ENCODE results near the gene CTRB2.

DNA sequence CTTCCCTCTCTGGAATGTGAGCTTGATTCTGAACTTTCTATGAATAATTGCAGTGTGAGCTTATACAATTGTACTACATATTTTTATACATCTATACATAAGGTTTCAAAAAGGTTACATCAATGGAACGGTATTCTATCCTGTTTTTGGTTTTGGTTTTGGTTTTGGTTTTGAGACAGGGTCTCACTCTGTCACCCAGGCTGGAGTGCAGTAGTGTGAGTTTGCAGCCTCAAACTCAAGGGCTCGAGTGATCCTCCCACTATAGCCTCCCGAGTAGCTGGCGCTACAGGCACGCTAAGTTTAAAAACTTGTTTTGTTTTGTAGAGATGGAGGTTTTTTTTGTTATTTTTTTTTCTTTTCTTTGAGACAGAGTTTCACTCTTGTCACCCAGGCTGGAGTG lies 12.9 kb upstream of the CTRB2 start:
- TF ChIP-seq, protein P1, sequence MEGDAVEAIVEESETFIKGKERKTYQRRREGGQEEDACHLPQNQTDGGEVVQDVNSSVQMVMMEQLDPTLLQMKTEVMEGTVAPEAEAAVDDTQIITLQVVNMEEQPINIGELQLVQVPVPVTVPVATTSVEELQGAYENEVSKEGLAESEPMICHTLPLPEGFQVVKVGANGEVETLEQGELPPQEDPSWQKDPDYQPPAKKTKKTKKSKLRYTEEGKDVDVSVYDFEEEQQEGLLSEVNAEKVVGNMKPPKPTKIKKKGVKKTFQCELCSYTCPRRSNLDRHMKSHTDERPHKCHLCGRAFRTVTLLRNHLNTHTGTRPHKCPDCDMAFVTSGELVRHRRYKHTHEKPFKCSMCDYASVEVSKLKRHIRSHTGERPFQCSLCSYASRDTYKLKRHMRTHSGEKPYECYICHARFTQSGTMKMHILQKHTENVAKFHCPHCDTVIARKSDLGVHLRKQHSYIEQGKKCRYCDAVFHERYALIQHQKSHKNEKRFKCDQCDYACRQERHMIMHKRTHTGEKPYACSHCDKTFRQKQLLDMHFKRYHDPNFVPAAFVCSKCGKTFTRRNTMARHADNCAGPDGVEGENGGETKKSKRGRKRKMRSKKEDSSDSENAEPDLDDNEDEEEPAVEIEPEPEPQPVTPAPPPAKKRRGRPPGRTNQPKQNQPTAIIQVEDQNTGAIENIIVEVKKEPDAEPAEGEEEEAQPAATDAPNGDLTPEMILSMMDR (IDR thresholded peaks at IDR 0.05) = no peak
- TF ChIP-seq POLR2A (IDR thresholded peaks at IDR 0.05) = no peak

Data from lower leg skin (tissue), 3 donors.